Measurements from ENCODE around the gene RERE. TPM values are rescaled to one million over a fixed set of nuclear protein-coding genes. Genes with fewer than 3 reads are reported as not detected.
"Not testable (repeated sequence)": the region's sequence is repeated elsewhere in the genome, so short reads cannot be mapped to it uniquely, and the experiment has no call there.

Gene RERE
- total RNA-seq, 1 donor from 2014 or later = 64.6 TPM

DNA sequence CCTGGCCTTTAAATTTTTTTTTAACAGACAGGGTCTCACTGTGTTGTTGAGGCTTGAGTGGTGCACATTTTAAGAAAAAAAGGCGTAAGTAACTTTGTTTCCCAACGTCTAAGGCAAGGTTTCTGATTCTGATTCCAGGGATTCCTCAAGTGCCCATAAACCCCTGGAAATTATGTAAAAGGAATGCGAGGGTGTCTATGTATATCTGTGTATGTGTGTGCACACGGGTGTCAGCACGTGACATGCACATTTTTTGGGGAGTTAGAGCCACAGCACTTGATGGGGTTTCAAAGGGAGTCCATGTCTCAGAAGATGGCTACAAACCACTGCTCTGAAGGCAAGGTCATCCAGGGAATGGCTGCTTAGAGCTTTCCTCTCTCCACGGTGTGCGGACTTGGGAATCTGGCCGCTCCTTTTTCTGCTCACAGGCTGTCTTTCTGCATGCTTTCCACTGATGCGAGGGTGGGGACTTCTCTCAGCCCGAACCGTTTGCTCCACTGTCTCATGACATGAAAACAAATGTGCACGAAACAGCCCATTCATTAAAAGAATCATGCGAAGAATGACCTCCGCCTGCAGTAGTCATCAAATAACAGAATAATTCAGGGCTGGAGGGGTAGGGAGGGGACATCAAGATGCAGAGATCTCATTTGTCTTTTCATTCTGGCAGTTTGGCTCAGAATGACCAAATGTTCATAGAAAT is 18.7 kb upstream of the RERE start:
- Histone ChIP-seq H3K9me3 (no peaks in the 10 kb centered on the region), H3K27ac (no peak overlapping the region), H3K4me3 (no peak overlapping the region), H3K4me1 (no peaks in the 10 kb centered on the region), H3K27me3 (no peaks in the 10 kb centered on the region), H3K36me3 (no peaks in the 10 kb centered on the region)
- no peak for DNase-seq (ENCODE audit: low spot score in 2 of 2)
- TF ChIP-seq, protein P1, sequence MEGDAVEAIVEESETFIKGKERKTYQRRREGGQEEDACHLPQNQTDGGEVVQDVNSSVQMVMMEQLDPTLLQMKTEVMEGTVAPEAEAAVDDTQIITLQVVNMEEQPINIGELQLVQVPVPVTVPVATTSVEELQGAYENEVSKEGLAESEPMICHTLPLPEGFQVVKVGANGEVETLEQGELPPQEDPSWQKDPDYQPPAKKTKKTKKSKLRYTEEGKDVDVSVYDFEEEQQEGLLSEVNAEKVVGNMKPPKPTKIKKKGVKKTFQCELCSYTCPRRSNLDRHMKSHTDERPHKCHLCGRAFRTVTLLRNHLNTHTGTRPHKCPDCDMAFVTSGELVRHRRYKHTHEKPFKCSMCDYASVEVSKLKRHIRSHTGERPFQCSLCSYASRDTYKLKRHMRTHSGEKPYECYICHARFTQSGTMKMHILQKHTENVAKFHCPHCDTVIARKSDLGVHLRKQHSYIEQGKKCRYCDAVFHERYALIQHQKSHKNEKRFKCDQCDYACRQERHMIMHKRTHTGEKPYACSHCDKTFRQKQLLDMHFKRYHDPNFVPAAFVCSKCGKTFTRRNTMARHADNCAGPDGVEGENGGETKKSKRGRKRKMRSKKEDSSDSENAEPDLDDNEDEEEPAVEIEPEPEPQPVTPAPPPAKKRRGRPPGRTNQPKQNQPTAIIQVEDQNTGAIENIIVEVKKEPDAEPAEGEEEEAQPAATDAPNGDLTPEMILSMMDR (IDR thresholded peaks at IDR 0.05) = no peak
- intact Hi-C loops (cut with DNase I) = no loop called here

DNA sequence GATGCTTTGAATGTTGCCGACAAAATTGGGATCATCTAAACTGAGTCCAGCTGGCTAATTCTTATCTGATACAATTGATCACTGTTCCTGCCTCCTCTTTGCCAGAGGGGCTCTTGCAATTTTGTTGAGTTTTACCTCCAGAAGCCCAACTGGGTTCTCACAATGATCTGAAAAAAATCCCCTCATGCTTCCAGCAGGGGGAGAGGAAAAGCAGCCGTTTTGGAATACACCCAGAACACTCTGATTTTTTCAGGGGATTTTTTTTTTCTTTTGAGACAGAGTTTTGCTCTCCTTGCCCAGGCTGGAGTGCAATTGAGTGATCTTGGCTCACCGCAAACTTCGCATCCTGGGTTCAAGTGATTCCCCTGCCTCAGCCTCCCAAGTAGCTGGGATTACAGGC is 13.9 kb upstream of the RERE start:
- TF ChIP-seq, protein P1 (IDR thresholded peaks at IDR 0.05) = peak in 2 of 3 experiments; percentile 10 to 25

GRCh38 chr1:8830732-8831131 is 13.3 kb upstream of the RERE start:
- H3K27me3 ChIP-seq; H3K9me3 ChIP-seq; intact Hi-C loops (cut with DNase I); H3K4me3 ChIP-seq; H3K36me3 ChIP-seq; H3K27ac ChIP-seq; H3K4me1 ChIP-seq: not testable (repeated sequence)
- DNase-seq (ENCODE audit: low spot score in 2 of 2) = peak in 1 of 2 donors; percentile 24

More for the DNA sequence above, 13.9 kb upstream of the RERE start:
- Histone ChIP-seq H3K4me3 (no peak overlapping the region), H3K4me1 (no peaks in the 10 kb centered on the region), H3K27me3 (no peaks in the 10 kb centered on the region), H3K9me3 (no peaks in the 10 kb centered on the region), H3K36me3 (no peaks in the 10 kb centered on the region), H3K27ac (no peak overlapping the region)
- intact Hi-C loops (cut with DNase I) = no loop called here
- no peak for DNase-seq (ENCODE audit: low spot score in 2 of 2)

DNA sequence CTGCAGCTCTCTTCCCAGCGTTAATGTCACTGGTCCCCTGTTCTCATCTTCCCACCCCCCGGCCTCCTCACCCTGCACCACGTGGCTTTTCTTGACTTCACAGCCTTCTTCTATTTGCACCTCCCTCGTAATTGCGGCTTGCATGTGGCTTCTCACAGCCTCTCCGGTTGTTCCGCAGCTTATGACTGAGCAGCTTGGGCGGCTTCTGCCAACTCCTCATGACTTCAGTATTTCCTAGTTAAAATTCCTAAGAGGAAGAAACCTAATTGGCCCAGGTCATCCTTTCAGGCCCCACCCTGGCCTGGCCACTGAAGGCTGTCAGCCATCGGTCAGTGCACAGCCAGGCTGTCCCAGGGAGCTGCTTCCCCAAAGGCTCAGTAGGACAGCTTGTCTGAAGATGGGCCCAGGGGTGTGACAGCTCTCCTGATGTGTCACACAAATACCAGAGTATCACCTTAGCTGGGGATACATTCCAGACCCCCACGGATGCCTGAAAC is 8.6 kb upstream of the RERE start:
- H3K27me3 ChIP-seq = no peaks in the 10 kb centered on the region
- no peaks in the 10 kb centered on the region for H3K4me1 ChIP-seq
- H3K36me3 ChIP-seq = no peaks in the 10 kb centered on the region
- TF ChIP-seq, protein P1 (IDR thresholded peaks at IDR 0.05) = no peak
- H3K4me3 ChIP-seq = no peak overlapping the region
- no peaks in the 10 kb centered on the region for H3K9me3 ChIP-seq
- no peak for DNase-seq (ENCODE audit: low spot score in 2 of 2)
- no peak overlapping the region for H3K27ac ChIP-seq
- intact Hi-C loops (cut with DNase I) = no loop called here

DNA sequence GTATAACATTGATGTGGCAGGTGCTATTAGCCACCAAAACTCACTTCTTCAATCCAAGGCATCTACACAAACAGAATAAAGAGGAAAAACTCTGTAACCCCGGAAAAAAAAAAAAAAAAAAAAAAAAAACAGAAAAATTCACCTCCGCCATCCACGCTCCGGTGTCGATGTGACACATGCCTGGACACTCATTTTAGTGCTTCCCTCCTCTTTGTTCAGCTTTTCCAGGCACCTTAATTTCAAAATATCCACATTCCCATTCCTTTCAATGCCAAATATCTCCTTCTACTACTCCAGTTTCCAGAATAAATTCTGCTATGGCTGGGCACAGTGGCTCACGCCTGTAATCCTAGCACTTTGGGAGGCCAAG is 5.8 kb upstream of the RERE start:
- Histone ChIP-seq H3K9me3 (no peaks in the 10 kb centered on the region), H3K4me3 (no peak overlapping the region), H3K27ac (no peak overlapping the region), H3K4me1 (no peaks in the 10 kb centered on the region), H3K36me3 (no peaks in the 10 kb centered on the region), H3K27me3 (no peaks in the 10 kb centered on the region)
- intact Hi-C loops (cut with DNase I) = no loop called here
- DNase-seq (ENCODE audit: low spot score in 2 of 2) = no peak
- TF ChIP-seq, protein P1 (IDR thresholded peaks at IDR 0.05) = no peak

GRCh38 chr1:8822373-8823294 is 5.2 kb upstream of the RERE start:
- intact Hi-C loops (cut with DNase I) = no loop called here
- Histone ChIP-seq H3K36me3 (no peaks in the 10 kb centered on the region), H3K9me3 (no peaks in the 10 kb centered on the region), H3K4me3 (no peak overlapping the region), H3K27ac (no peak overlapping the region), H3K4me1 (no peaks in the 10 kb centered on the region), H3K27me3 (no peaks in the 10 kb centered on the region)
- TF ChIP-seq, protein P1 (IDR thresholded peaks at IDR 0.05) = no peak
- DNase-seq (ENCODE audit: low spot score in 2 of 2) = no peak
